ENCODE measurements around the gene IL16.
"Not testable (repeated sequence)": the region's sequence is repeated elsewhere in the genome, so short reads cannot be mapped to it uniquely, and the experiment has no call there.

IL16 gene

GRCh38 chr15:81199031-81199779 is 2.5 kb downstream of the IL16 start:
- no peak for DNase-seq

- no peak for DNase-seq
These were observed 9.3 kb downstream of the IL16 start for GRCh38 chr15:81206018-81206417.

GRCh38 chr15:81207987-81208386 is 11.3 kb downstream of the IL16 start:
- DNase-seq: not testable (repeated sequence)

GRCh38 chr15:81209635-81210034 is 13.0 kb downstream of the IL16 start:
- no peak for DNase-seq

GRCh38 chr15:81211376-81211775 is 14.7 kb downstream of the IL16 start:
- no peak for DNase-seq

DNA sequence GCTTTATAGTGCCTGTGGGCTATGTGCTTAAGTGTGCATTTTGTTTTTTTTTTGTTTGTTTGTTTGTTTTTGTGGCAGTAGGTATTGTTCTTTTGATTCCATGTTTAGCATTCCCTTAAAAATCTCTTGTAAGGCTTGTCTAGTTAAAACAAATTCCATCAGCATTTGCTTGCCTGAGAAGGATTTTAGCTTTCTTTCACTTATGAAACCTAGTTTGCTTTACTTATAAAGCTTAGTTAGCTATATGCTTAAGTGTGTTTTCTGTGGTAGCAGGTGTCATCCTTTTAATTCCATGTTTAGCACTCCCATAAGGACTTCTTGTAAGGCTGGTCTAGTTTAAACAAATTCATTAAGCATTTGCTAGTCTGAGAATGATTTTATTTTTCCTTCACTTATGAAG is 17.3 kb downstream of the IL16 start:
- no peak for DNase-seq

- DNase-seq: no peak
These were observed 18.9 kb downstream of the IL16 start for GRCh38 chr15:81215531-81215930.

DNA sequence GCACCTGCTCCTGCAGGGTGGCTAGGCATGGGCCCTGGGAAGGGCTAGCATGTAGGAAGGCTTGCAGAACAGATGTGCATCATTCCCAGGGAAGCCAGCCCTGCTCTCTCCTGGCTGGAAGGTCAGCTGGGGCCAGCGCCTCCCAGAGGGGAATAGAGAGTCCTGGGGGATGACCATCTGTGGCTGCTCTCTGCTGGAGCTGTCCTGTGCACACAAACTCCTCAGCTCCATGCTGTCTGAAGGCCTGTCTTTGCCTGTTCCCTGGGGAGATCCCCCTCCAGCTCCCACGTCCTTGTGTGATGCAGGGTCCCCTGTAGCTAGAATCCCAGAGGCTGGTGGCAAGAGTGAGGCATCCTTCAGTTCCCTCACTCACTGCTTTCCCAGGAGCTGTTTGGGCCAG is 19.3 kb downstream of the IL16 start:
- no peak for DNase-seq

DNA sequence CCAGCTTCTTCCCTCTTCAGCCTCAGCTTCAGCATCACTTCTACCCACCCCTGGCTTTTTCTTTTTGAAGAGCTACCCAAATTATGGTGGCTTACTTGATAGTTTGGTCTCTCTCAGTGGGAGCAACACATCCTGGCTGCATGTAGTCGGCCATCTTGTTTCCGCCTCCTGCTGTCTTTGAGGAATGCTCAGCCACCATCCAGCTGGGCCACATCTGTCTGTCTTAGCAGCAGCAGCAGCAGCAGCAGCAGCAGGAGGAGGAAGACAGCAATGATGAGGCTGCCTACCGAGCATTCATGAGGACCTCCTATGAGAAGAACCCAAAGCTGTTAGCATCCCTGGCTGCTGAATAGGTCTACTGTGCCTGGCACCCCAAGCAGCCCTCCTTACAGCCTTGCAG is 19.7 kb downstream of the IL16 start:
- no peak for DNase-seq

DNA sequence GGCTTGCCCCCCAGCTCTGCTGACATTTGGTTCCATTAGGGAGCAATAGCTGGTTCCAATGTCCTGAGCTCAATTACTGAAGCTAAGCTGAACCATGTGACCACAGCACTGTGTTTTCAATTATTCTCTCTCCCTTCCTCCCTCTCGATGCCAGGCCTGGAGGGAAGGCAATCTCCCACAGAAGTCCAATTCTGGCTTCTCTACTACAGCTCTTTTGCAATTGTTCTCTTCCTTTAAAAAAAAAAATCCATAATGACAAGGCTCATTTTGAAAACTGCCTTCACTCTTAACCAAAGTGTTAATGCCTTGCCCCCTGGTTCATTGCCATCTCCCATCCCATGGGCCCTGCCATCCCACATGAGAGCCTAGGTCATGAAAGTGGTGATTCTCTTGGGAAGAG is 24.8 kb downstream of the IL16 start:
- DNase-seq: no peak

- no peak for DNase-seq
These were observed 25.3 kb downstream of the IL16 start for GRCh38 chr15:81222007-81222406.

DNA sequence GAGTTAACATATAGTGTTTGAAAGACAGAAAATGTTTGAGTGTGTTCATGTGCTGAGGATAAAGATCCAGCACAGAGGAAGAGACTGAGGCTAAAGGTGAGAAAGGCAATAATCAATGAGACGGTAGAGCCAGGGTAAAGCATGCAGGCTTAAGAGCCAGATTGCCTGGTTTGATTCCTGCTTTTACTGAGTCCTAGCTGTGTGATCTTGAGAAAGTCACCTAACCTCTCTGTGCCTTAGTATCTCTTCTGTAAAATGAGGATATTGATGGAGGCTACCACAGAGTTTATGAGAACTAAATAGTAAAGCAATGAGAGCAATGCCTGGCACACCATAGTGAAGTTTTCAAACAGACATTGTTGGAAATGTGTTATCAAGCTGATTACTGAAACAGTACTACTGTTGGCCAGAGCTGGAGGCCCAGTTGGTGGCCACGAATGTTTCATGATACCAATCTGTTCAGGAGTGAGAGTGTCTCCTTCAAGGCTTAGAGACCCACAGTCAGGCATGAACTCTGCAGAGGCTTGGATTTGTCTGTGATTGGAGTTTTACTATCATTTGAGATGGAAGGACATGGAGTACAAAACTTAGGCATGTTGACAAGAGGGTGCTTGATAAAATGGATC is 26.8 kb downstream of the IL16 start:
- no peak for DNase-seq

- no peak for DNase-seq
These were observed 27.6 kb downstream of the IL16 start for GRCh38 chr15:81224232-81224631.

GRCh38 chr15:81225161-81225671 is 28.5 kb downstream of the IL16 start:
- DNase-seq: peak in 15 of 51 donors; percentile 1 to 24 (median 9)

DNA sequence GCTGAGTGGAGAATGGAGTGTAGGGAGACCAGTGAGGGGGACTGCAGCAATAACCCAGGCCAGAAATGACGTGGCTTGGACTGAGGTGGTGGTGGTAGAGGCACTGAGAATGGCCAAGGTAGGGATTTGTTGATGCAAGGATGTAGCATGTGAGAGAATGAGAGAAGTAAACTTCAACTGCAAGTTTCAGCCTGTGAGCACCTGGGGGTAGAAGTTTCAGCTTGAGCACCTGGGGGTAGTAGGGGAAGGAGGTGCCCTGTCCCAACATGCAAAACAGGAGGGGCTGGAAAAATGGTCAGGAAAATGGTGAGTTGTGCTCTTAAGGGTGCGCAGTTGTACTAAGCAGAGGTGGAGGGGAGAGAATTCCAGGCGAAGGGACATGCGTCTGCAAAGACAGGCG is 31.0 kb downstream of the IL16 start:
- no peak for DNase-seq

DNA sequence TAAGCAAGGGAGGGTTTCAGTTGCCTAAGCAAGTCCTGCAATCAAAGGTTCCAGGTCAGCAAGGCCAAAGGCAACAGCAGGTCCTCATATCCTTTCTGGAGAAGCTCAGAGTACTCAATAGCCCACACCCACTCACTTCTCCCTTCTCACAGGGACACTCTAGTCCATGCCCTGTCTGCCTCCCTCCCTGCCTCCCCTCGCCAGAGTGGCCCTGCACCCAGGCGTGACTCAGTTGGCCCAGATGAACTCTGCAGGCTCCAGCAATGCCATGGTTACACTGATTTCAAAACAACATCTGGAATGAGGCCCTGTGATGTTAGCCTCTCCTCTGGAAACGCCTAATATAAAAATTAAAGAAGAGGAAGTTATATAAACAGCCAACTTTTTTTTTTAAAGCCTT is 32.9 kb downstream of the IL16 start:
- DNase-seq: no peak

DNA sequence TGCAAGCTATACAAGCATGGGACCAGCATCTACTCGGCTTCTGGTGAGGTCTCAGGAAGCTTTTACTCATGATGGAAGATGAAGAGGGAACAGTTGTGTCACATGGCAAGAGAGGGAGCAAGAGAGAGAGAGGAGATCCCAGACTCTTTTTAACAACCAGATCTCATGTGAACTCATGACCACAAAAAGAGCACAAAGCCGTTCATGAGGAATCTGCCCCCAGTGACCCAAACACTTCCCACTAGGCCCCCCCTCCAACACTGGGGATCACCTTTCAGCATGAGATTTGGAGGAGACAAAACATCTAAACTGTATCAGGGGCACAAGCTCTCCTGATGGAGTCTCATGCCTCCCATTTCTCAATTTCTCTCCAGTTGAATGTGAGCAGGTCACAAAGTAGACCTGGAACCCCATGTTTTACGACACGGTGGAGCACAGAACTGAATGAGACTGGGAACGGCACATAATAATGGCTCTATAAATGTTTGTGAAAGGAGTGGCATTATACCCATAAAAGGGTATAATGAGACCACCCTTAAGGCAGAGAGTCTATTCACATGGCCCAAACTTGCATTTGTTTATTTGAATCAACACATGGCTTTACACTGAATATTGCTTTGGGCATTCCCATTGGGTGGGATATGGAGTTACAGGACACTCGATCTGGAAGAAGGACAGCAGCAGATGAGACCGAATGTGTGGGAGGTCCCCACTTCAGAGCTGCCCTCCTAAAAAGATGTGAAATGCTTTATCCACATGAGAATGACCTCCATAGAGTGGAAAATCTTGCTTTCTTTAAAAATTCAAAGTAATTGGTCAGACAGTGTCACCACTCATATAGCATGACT is 38.8 kb downstream of the IL16 start:
- DNase-seq: no peak

GRCh38 chr15:81239190-81239589 is 42.5 kb downstream of the IL16 start:
- DNase-seq: no peak

DNA sequence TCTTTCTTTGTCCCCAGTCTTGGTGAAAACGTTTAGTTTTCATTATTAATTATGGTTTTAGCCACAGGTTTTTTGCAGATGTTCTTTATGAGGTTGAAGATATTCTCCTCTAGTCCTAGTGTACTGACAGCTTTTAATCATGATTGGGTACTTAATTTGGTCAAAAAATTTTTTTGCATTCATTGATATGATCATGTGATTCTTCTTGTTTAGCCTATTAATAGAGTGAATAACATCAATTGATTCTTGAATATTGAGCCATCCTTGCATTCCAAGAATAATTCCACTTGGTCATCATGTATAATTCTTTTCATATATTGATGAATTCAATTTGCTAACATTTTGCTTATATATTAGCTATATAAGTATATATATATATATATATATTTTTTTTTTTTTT is 46.1 kb downstream of the IL16 start:
- no peak for DNase-seq

- no peak for DNase-seq
These were observed 47.6 kb downstream of the IL16 start for GRCh38 chr15:81244306-81244705.

DNA sequence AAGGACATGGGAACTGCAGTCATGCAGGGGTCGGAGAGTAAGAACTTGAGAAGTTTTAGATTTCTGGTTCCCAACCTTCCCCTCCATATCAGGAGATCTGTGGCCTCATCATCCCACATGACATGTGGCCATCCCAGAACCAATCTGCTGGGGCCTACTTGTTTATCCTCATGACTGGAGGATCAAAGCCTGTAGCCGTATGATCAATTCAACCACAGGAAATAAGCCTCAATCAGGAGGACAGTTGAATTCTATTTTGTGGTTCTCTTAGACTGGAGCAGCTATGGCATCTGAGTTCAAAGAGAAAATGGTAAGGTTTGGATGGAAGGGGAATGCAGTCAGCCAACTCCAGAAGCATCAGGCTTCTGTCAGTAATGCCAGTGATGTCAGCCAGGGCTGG is 57.2 kb downstream of the IL16 start:
- DNase-seq: no peak

DNA sequence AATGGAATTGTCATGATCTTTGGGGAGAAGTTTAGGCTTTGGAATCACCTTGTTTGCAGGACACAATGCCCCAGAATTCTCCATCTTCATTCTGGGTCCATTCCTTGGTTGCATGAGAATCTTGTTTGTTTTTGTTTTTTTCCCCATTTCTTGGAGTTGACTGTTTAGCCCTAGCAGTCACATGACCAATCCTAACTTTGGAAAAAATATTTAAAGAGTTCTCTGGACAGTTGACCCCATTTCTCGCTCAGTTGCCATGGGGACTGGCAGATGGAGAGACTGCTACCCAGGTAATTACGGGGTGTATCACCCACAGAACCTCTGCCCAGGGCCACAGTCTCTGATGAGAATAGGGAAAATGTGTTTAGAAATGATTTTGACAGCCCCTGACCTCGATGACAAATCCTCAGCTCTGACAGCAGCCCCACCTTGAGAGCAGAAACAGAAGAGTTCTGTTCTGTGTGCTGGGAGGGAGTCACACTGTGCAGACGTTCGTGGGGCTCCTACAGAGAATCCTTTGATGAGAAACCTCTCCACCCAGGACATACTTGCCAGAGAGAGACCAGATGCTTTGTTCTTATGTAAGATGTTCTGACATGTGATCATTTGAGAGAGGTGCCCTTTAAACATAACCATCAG is 57.7 kb downstream of the IL16 start:
- no peak for DNase-seq

Measured in hypothalamus (tissue), 51 donors.